ENCODE measurements around the gene IRX1.

Gene IRX1

GRCh38 chr5:3650320-3650719 is 54.7 kb downstream of the IRX1 start:
- no peak for FAIRE-seq
- no peak for DNase-seq (ENCODE audit: low spot score)

DNA sequence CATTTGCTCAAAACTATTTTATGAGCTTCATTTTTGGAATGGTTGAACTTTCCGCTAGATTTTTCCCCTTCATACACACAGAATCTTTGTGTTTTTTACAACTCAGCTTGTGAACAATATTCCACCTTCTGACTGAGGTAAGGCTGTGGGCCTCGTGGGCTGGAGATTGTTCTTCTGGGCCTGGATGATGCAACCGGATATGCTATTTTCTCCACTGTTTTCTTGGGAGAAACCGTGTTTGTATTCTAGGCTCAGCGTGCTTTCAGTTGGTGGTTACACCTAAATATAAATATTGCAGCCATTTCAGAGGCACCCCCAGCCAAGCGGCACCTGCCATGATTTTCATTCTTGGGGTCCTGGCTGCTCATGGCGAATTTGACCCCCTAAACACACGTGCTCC is 55.2 kb downstream of the IRX1 start:
- DNase-seq (ENCODE audit: low spot score): no peak

More for the DNA sequence above, 55.2 kb downstream of the IRX1 start:
- no peak for FAIRE-seq
